H9 (cell line): ENCODE results near the gene JAG1. TPM values are rescaled to one million over a fixed set of nuclear protein-coding genes. Genes with fewer than 3 reads are reported as not detected.

Experiments used
- DNase-seq: peaks from one replicate; pipeline ENCODE4 v3.0.0-alpha.2; 2017
- H2AFZ ChIP-seq: one replicate; pipeline ENCODE4 v1.6.1; 2013; ENCODE audit warnings: mild to moderate bottlenecking, low read length, control low read depth, moderate library complexity
- H2AK5ac ChIP-seq: 2 replicates; pipeline ENCODE4 v1.6.1; 2013; ENCODE audit warnings: low read length, control low read depth, mixed read lengths; ENCODE audit not compliant: insufficient read length
- H2BK120ac ChIP-seq: one replicate; pipeline ENCODE4 v1.6.1; 2013; ENCODE audit warnings: low read depth, mild to moderate bottlenecking, low read length, control low read depth, inconsistent platforms; ENCODE audit not compliant: poor library complexity, severe bottlenecking
- H2BK12ac ChIP-seq: 2 replicates; pipeline ENCODE4 v1.6.1; 2013; ENCODE audit warnings: low read length, control low read depth, mixed read lengths, low read depth; ENCODE audit not compliant: insufficient read length
- H2BK15ac ChIP-seq: 2 replicates; pipeline ENCODE4 v1.6.1; 2013; ENCODE audit warnings: low read depth, low read length, control low read depth
- H2BK20ac ChIP-seq: one replicate; pipeline ENCODE4 v1.6.1; 2013; ENCODE audit warnings: low read depth, mild to moderate bottlenecking, low read length, control low read depth, inconsistent platforms; ENCODE audit not compliant: poor library complexity, severe bottlenecking
- H2BK5ac ChIP-seq: 2 replicates; pipeline ENCODE4 v1.6.1; 2013; ENCODE audit warnings: low read length, control low read depth, mixed read lengths; ENCODE audit not compliant: insufficient read length
- H3K14ac ChIP-seq: 2 replicates; pipeline ENCODE4 v1.6.1; 2013; ENCODE audit warnings: low read length, control low read depth; ENCODE audit not compliant: insufficient read depth
- H3K18ac ChIP-seq: 2 replicates; pipeline ENCODE4 v1.6.1; 2013; ENCODE audit warnings: low read depth, mild to moderate bottlenecking, mixed read lengths, low read length, control low read depth; ENCODE audit not compliant: insufficient read length
- H3K23ac ChIP-seq: 2 replicates; pipeline ENCODE4 v1.6.1; 2013; ENCODE audit warnings: low read length, control low read depth, mixed read lengths, low read depth; ENCODE audit not compliant: insufficient read length
- H3K23me2 ChIP-seq: 2 replicates; pipeline ENCODE4 v1.6.1; 2013; ENCODE audit warnings: low read depth, mild to moderate bottlenecking, mixed read lengths, low read length, control low read depth; ENCODE audit not compliant: insufficient read length, poor library complexity, severe bottlenecking
- H3K27ac ChIP-seq: 2 replicates; pipeline ENCODE4 v1.5.1; 2013; ENCODE audit warnings: low read length, control low read depth, mixed read lengths, low read depth; ENCODE audit not compliant: insufficient read length
- H3K27me3 ChIP-seq: 2 replicates; pipeline ENCODE4 v1.6.1; 2013; ENCODE audit warnings: low read length, control low read depth, inconsistent platforms; ENCODE audit not compliant: insufficient read depth
- H3K4ac ChIP-seq: 2 replicates; pipeline ENCODE4 v1.6.1; 2013; ENCODE audit warnings: low read depth, mild to moderate bottlenecking, control low read depth, inconsistent platforms, low read length, moderate library complexity
- H3K4me1 ChIP-seq: 2 replicates; pipeline ENCODE4 v1.6.1; 2013; ENCODE audit warnings: low read length, control low read depth, inconsistent platforms; ENCODE audit not compliant: insufficient read depth
- H3K4me2 ChIP-seq: 2 replicates; pipeline ENCODE4 v1.6.1; 2013; ENCODE audit warnings: low read length, control low read depth, mixed read lengths; ENCODE audit not compliant: insufficient read length, insufficient read depth
- H3K56ac ChIP-seq: 2 replicates; pipeline ENCODE4 v1.6.1; 2013; ENCODE audit warnings: low read depth, mild to moderate bottlenecking, mixed read lengths, low read length, control low read depth; ENCODE audit not compliant: insufficient read length
- H3K79me1 ChIP-seq: 2 replicates; pipeline ENCODE4 v1.6.1; 2013; ENCODE audit warnings: low read depth, mild to moderate bottlenecking, moderate library complexity, low read length, control low read depth, inconsistent platforms; ENCODE audit not compliant: insufficient read depth, poor library complexity, severe bottlenecking
- H3K79me2 ChIP-seq: 2 replicates; pipeline ENCODE4 v1.6.1; 2013; ENCODE audit warnings: low read length, control low read depth, inconsistent platforms; ENCODE audit not compliant: insufficient read depth
- H3K9ac ChIP-seq: 2 replicates; pipeline ENCODE4 v1.6.1; 2013; ENCODE audit warnings: low read length, control low read depth, mixed read lengths; ENCODE audit not compliant: insufficient read length; ENCODE audit errors: extremely low read depth
- H3K9me3 ChIP-seq: one replicate; pipeline ENCODE4 v1.6.1; 2013; ENCODE audit warnings: low read depth, low read length, inconsistent platforms; ENCODE audit not compliant: control insufficient read depth
- H3T11ph ChIP-seq: one replicate; pipeline ENCODE4 v1.6.1; 2013; ENCODE audit warnings: mild to moderate bottlenecking, low read length, control low read depth, inconsistent platforms
- H4K20me1 ChIP-seq: one replicate; pipeline ENCODE4 v1.6.1; 2013; ENCODE audit not compliant: control insufficient read depth, insufficient read length, insufficient read depth
- H4K5ac ChIP-seq: 2 replicates; pipeline ENCODE4 v1.6.1; 2013; ENCODE audit warnings: low read depth, mild to moderate bottlenecking, mixed read lengths, low read length, control low read depth; ENCODE audit not compliant: insufficient read length
- H4K8ac ChIP-seq: replicated peaks from 2 replicates; pipeline ENCODE4 v1.6.1; 2013; ENCODE audit warnings: low read length, control low read depth, mixed read lengths, low read depth; ENCODE audit not compliant: insufficient read length
- H4K91ac ChIP-seq: 2 replicates; pipeline ENCODE4 v1.6.1; 2013; ENCODE audit warnings: low read depth, mild to moderate bottlenecking, moderate library complexity, mixed read lengths, low read length, control low read depth; ENCODE audit not compliant: insufficient read length
- H3K27ac Mint-ChIP-seq, 3 experiments: 2 replicates in 2 of 3; 3 replicates in 1 of 3; pipeline ENCODE4 v1.8.0; 2020 to 2021; ENCODE audit warnings: mixed read lengths in 3 of 3, mild to moderate bottlenecking in 1 of 3, moderate library complexity in 1 of 3
- H3K27me3 Mint-ChIP-seq: 2 replicates; pipeline ENCODE4 v1.8.0; 2021; ENCODE audit warnings: low read depth, mild to moderate bottlenecking, moderate library complexity, mixed read lengths
- H3K36me3 Mint-ChIP-seq, 3 experiments: 2 replicates in 2 of 3; 3 replicates in 1 of 3; pipeline ENCODE4 v1.8.0; 2020 to 2021; ENCODE audit warnings: low read depth in 3 of 3, mixed read lengths in 3 of 3; ENCODE audit not compliant: insufficient read depth in 1 of 3
- H3K4me1 Mint-ChIP-seq, 2 experiments: 2 replicates each; pipeline ENCODE4 v1.8.0; 2020; ENCODE audit warnings: mixed read lengths in 2 of 2
- H3K4me3 Mint-ChIP-seq, 2 experiments: 2 replicates in 1 of 2; 3 replicates in 1 of 2; pipeline ENCODE4 v1.8.0; 2020 to 2021; ENCODE audit warnings: mild to moderate bottlenecking in 2 of 2, mixed read lengths in 2 of 2, moderate library complexity in 1 of 2
- H3K9me3 Mint-ChIP-seq, 2 experiments: 2 replicates in 1 of 2; 3 replicates in 1 of 2; pipeline ENCODE4 v1.8.0; 2020; ENCODE audit warnings: mild to moderate bottlenecking in 2 of 2, mixed read lengths in 2 of 2, moderate library complexity in 1 of 2
- CTCF ChIP-seq: fragments of 200-600 bp; sonication (generic); conservative IDR thresholded peaks from 3 replicates; pipeline ENCODE4 v1.8.0; 2021; ENCODE audit warnings: antibody characterized with exemption, mild to moderate bottlenecking
- WGBS: extraction: QIAGEN DNeasy Blood & Tissue Kit; methylation state at CpG from one replicate; pipeline ENCODE4 v1.1.7; 2013; ENCODE audit warnings: missing lambda C conversion rate, low lambda C conversion rate, mixed read lengths; ENCODE audit not compliant: insufficient read length; ENCODE audit errors: extremely low coverage; 5-methylcytosine and 5-hydroxymethylcytosine counted together
- total RNA-seq: library from RNA; stranded (reverse); gene quantifications from 2 replicates; pipeline ENCODE4 v1.2.1, GENCODE V29; 2021

JAG1 gene
- total RNA-seq, 1 experiment from 2014 or later, result 58.1 TPM

GRCh38 chr20:10649080-10649796 lies 24.6 kb downstream of the JAG1 start:
- Histone ChIP-seq H3K4me2 (no peak overlapping the region), H3K4ac (no peak overlapping the region), H3K4me1 (peaks cover 16% of the 10 kb centered on the region; the same call in 1 of the 2 replicates), H2AK5ac (no peak overlapping the region), H3T11ph (no peak overlapping the region), H3K9ac (no peak overlapping the region), H3K18ac (no peak overlapping the region), H3K56ac (no peak overlapping the region), H4K20me1 (no peaks in the 10 kb centered on the region), H2AFZ (no peak overlapping the region), H2BK20ac (no peak overlapping the region), H3K79me2 (no peaks in the 10 kb centered on the region), H2BK12ac (no peak overlapping the region), H3K23me2 (no peaks in the 10 kb centered on the region), H3K27me3 (no peaks in the 10 kb centered on the region), H2BK15ac (no peak overlapping the region), H2BK5ac (no peak overlapping the region), H3K23ac (no peak overlapping the region), H3K14ac (no peak overlapping the region), H3K79me1 (peaks cover 4% of the 10 kb centered on the region), H4K8ac (no peak overlapping the region), H3K9me3 (no peaks in the 10 kb centered on the region), H3K27ac (no peak overlapping the region), H4K5ac (no peak overlapping the region), H2BK120ac (no peak overlapping the region), H4K91ac (no peak overlapping the region)
- WGBS, result no CpG with 5 or more reads among the region's 8 CpGs
- Mint-ChIP-seq H3K36me3 (peaks cover 47 to 93% (median 79%) of the 10 kb centered on the region in 3 experiments), H3K9me3 (no peaks in the 10 kb centered on the region), H3K4me1 (peaks cover 60 to 69% of the 10 kb centered on the region in 2 experiments), H3K27me3 (no peaks in the 10 kb centered on the region; the same call in 1 of the 2 replicates), H3K4me3 (peak overlapping the region; percentile 16 to 55; a peak in 2 of 5 replicates), H3K27ac (peak overlapping the region; percentile 32 to 98 (median 88); a peak in 6 of 7 replicates)
- TF ChIP-seq CTCF, result no peak
- DNase-seq, result no peak
